Subcutaneous adipose tissue (tissue), 4 donors: ENCODE results near the gene ASCC2. TPM values are rescaled to one million over a fixed set of nuclear protein-coding genes. Genes with fewer than 3 reads are reported as not detected.

Source experiments
- CTCF ChIP-seq: fragments of 450-650 bp; IDR thresholded peaks from one replicate; pipeline ENCODE4 v1.5.1; 2016; ENCODE audit warnings: low read depth, mild to moderate bottlenecking, control low read depth, antibody characterized with exemption, moderate library complexity
- total RNA-seq, 4 donors: library from RNA; depleted of rRNA; stranded (reverse); fragments of >200 nt; gene quantifications; one replicate each; pipeline ENCODE4 v1.1.0, GENCODE V29; 2016

Gene ASCC2
- total RNA-seq, 4 donors from 2014 or later = 37.7 to 113 (median 64.8) TPM

- TF ChIP-seq CTCF = no peak
Measured at GRCh38 chr22:29784451-29785361, 53.4 kb downstream of the ASCC2 start.

- no peak for TF ChIP-seq CTCF
Measured at GRCh38 chr22:29782061-29782845, 55.8 kb downstream of the ASCC2 start.

GRCh38 chr22:29780748-29781676 is 57.1 kb downstream of the ASCC2 start:
- TF ChIP-seq CTCF = no peak

- no peak for TF ChIP-seq CTCF
Measured at GRCh38 chr22:29780220-29780619, 57.9 kb downstream of the ASCC2 start.

GRCh38 chr22:29773233-29773632 is 64.8 kb downstream of the ASCC2 start:
- TF ChIP-seq CTCF = no peak

GRCh38 chr22:29772170-29772641 is 65.9 kb downstream of the ASCC2 start:
- no peak for TF ChIP-seq CTCF
